ENCODE data around the gene CASP9.
"Not testable (repeated sequence)": the region's sequence is repeated elsewhere in the genome, so short reads cannot be mapped to it uniquely, and the experiment has no call there.

The CASP9 gene

GRCh38 chr1:15493869-15494390 is 30.1 kb downstream of the CASP9 start:
- no peak for DNase-seq

- no peak for DNase-seq
Observed at GRCh38 chr1:15492596-15492995, 31.4 kb downstream of the CASP9 start.

GRCh38 chr1:15491010-15491409 is 33.0 kb downstream of the CASP9 start:
- not testable (repeated sequence) for DNase-seq

GRCh38 chr1:15489052-15489736 is 34.8 kb downstream of the CASP9 start:
- no peak for DNase-seq

- DNase-seq, result no peak
Observed at GRCh38 chr1:15488371-15488770, 35.6 kb downstream of the CASP9 start.

- not testable (repeated sequence) for DNase-seq
Observed at GRCh38 chr1:15486844-15487610, 37.0 kb downstream of the CASP9 start.

GRCh38 chr1:15485636-15486035 is 38.4 kb downstream of the CASP9 start:
- DNase-seq, result no peak

GRCh38 chr1:15484443-15484842 is 39.6 kb downstream of the CASP9 start:
- not testable (repeated sequence) for DNase-seq

- no peak for DNase-seq
Observed at GRCh38 chr1:15483971-15484370, 40.0 kb downstream of the CASP9 start.

GRCh38 chr1:15482983-15483543 is 41.0 kb downstream of the CASP9 start:
- not testable (repeated sequence) for DNase-seq

GRCh38 chr1:15482455-15482854 is 41.6 kb downstream of the CASP9 start:
- not testable (repeated sequence) for DNase-seq

- no peak for DNase-seq
Observed at GRCh38 chr1:15479654-15480347, 44.2 kb downstream of the CASP9 start.

- no peak for DNase-seq
Observed at GRCh38 chr1:15477646-15478212, 46.3 kb downstream of the CASP9 start.

GRCh38 chr1:15476927-15477326 is 47.1 kb downstream of the CASP9 start:
- DNase-seq, result no peak

- DNase-seq, result no peak
Observed at GRCh38 chr1:15475752-15476314, 48.2 kb downstream of the CASP9 start, which contains the start of gene CELA2B. Gene CELA2B (plus strand): TSS chr1:15476104. CDS start chr1:15476126, 22 bp downstream.

GRCh38 chr1:15472587-15472986 is 51.4 kb downstream of the CASP9 start:
- no peak for DNase-seq

- DNase-seq, result peak; percentile 62
Observed at GRCh38 chr1:15471723-15472122, 52.3 kb downstream of the CASP9 start.

- not testable (repeated sequence) for DNase-seq
Observed at GRCh38 chr1:15471067-15471466, 52.9 kb downstream of the CASP9 start.

GRCh38 chr1:15469821-15470448 is 54.1 kb downstream of the CASP9 start:
- DNase-seq, result not testable (repeated sequence)

- no peak for DNase-seq
Observed at GRCh38 chr1:15469361-15469760, 54.7 kb downstream of the CASP9 start.

GRCh38 chr1:15468145-15468544 is 55.9 kb downstream of the CASP9 start:
- DNase-seq, result no peak

Measured in NCI-H526 treated with DMSO at 0.1 percent for 48 hours (cell line).